HG03521 (cell line): Measurements from ENCODE around the gene TOR1AIP2.

ENCODE experiments used
- ATAC-seq: cut with Tn5 transposase; IDR thresholded peaks from one replicate; pipeline ENCODE4 v1.9.1; 2021; ENCODE audit warnings: mild to moderate bottlenecking, moderate library complexity; ENCODE audit not compliant: unreplicated experiment

Gene TOR1AIP2

DNA sequence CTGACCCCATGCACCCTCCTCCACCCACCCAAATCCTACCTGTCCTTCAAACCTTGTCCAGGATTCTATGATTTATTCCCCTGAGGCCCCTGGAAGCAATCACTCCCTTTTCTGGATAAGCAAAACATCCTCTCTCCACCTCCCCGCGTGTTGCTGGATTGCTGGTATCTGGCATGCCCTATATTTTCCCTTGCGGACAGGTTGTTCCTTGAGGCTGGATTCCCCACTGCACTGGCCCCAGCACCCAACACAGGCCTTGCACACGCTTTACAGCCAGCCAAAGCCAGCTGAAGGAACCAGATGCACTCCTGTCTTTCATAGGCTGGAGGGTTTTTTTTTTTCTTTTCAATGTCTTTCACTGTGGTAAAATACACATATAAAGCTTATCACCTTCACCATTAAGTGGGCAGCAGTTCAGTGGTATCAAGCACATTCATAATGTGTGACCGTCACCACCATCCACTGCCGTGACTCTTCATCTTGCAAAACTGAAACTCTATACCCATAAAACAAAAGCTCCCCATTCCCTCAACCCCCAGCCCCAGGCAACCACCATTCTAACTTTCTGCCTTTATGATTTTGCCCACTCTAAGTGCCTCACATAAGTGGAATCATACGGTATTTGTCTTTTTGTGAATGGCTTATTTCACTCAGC lies 50.9 kb downstream of the TOR1AIP2 start:
- no peak for ATAC-seq

DNA sequence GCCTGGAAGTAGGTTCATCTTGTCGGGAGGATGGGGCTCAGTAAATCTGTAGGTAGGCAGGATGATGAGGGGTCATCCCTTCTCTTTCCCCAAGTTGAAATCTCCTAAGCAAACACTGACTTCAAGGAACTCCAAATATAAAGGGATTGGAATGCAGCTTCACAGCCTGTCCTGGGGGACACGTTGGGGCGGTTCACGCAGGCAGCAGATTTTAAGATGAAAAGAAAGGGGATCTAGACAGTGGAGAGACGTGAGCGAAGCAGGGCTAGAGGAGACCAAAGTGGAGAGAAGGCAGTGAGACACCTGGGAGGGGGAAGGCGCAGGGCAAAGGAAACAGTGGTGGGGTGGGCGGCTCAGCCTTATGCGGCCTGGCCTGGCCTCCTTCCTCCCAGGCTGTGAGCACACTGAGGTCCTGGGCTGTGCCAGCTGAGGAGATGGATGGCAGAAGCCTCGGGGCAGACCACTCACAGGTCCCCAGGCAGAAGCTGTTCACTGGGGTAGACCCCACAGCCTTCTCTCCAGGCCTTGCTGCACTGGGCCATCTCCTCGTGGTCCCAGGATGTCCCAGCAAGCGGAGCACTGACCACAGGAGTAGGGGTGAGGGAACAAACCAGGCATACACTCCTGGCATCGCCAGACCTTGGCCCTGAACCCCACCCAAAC lies 51.7 kb downstream of the TOR1AIP2 start:
- no peak for ATAC-seq

DNA sequence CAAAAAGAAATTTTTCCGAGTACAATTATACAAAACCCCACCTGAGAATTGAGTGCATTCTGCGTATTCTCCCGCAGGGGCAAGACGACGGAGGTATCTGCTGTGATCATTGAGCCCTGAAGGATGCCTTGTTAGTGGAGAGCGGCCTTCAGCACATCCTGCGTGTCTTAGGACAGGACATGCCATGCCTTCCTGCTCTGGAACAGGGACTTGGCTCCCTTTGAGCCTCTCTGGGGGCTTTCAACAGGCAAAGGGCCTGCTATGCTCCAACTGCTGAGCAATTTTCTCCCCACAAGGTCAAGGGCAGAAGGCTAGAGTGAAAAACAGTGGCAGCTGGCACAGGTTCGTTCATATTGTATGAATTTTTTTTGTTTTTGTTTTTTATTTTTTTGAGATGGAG lies 52.4 kb downstream of the TOR1AIP2 start:
- ATAC-seq, result no peak

DNA sequence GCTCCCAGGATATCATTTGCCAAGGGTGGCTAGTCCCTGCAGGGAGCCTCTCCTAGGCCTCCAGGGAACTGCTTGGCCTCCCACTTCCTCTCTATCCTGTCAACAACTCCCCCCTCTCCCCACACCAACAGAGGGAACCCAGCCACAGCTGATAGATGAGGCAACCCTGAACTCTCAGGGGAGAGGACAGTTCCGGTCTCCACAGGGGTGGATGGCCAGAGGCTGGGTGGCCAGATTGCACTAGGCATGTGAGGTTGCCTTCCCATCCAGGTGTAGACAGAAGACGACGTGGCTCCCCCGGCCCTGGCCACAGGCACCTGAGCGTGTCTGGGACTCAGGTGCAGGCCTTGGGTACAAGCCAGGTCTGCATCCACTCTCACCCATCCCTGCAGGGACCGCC lies 53.3 kb downstream of the TOR1AIP2 start:
- ATAC-seq, result no peak

DNA sequence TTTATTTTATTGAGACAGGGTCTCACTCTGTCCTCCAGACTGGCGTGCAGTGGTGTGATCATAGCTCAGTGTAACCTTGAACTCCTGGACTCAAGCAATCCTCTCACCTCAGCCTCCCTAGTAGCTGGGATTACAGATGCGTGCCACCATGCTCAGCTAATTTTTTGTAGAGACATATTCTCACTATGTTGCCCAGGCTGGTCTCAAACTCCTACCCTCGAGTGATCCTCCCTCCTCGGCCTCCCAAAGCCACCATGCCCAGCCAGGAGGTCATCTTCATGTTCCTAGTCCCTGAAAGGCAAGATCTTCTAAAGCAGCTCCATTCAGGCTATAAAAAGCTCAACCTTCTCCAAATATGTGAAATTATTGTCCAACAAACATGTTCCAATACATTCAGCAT lies 53.9 kb downstream of the TOR1AIP2 start:
- no peak for ATAC-seq

DNA sequence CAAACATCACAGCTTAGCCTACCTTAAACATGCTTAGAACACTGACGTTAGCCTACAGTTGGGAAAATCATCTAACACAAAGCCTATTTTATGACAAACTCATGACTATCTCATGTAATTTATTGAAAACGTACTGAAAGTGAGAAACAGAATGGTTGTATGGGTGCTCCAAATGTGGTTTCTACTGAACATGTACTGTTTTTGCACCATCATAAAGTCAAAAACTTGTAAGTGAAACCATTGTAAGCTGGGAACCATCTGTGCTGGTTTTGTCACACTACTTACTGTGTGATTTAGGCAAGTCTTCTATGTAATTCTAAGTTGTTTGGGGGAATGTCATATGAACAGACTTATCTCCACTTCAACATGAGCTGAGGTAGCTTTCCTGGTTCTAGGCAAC lies 55.5 kb downstream of the TOR1AIP2 start:
- ATAC-seq, result no peak

DNA sequence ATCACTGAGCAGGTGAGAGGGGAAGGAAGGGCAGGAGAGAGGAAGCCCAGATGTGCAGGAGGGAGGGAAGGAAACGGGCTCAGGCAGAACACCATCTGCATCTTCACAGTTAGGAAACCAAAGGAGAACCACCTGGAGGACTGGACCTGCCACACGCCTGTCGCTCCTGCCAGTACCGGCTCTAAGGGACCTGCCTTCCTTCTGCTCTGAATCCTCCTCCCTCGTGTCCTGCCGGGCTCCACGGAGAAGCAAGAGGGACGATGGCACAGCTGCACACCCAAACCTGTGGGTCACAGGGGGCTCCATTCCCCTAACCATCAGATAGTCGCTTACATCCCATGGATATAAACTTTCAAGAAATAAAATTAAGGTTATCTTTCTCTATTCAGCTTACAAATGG lies 56.1 kb downstream of the TOR1AIP2 start:
- ATAC-seq, result no peak

DNA sequence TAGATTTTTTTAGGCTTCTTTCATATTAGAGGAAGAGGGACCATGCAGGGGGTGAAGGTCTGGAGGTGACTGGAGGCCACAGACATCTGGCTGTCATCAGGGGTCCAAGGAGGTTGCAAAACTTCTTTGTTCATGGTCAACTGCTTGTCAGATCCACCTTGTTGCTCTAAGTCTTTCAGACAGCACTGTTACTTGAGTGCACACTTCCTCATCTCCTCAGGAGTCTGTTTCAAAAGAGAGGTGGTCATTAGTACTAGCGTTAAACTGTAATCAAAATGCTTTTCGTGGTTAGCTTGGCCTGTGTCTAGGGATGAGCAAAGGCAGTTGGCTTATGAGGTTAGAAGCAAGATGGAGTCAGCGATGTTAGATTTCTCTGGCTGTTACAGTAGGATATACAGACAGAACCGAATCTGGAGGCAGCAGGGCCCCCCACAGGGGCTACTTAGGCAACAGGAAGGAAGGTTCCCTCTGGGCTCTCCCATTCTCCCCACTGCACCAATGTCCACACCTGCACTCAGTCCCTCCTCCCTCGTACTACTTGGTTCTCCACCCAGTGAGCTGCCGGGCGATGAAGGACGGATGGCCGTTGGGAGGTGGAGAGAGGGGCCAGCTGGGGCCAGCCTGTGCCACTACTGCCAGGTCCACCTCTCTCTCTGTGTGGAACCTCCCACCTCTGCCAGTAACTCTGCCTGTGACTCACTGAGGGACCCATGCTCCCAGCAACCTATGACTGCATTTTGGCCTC lies 57.2 kb downstream of the TOR1AIP2 start:
- no peak for ATAC-seq

DNA sequence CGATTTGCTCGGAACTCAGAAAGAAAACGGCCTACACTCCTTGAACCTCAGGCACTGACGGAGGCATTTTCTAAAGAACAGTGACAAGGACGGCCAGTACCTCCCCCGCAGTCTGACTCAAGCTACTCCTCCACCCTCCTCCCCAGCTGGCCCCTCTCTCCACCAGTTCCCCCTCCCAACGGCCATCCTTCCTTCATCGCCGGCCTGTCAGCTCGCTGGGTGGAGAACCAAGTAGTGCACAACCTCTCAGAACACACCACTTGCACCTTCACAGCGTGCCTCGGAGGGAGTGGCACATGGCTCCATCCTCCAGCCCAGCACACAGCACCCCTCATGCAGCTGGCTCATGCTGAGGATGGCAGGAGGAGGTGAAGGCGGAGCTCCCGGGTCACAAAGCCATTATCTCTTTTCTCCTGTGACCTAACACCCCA lies 58.8 kb downstream of the TOR1AIP2 start:
- no peak for ATAC-seq

DNA sequence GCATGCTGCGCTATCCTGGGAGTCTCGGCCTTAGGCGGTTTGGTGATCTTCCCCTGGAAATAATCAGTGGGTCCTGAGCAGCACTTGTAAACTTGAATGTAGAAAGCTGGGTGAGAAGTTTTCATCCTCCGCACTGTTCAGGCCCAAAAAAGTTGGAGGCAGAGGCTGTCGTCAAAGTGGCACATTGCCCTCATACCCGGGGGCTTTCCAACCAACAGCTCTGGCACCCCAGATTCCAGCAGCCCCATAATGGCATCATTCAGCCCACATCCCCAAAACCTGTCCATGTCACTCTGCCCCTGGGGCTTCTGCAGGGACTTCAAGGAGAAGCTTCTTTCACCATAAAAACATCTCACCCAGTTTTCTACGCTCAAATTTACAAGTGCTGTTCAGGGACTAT lies 59.3 kb downstream of the TOR1AIP2 start:
- no peak for ATAC-seq

DNA sequence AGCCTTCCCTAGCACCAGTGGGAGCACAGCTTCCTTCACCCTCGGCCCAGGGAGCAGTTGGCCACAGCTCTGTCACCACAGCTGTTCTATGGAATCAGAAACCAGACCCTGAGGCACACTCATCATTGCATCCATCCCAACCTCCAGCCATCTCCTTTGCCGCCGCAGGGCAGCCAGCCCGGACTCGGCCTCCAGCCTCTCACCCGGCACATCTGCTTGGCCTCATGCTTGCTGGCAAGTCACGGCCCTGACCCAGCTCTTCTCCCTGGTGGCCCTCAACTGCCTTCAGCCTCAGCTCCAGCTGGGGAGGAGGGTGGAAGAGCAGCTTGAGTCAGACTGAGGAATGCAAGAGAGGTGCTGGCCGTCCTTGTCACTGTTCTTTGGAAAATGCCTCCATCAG lies 59.8 kb downstream of the TOR1AIP2 start:
- ATAC-seq, result no peak

DNA sequence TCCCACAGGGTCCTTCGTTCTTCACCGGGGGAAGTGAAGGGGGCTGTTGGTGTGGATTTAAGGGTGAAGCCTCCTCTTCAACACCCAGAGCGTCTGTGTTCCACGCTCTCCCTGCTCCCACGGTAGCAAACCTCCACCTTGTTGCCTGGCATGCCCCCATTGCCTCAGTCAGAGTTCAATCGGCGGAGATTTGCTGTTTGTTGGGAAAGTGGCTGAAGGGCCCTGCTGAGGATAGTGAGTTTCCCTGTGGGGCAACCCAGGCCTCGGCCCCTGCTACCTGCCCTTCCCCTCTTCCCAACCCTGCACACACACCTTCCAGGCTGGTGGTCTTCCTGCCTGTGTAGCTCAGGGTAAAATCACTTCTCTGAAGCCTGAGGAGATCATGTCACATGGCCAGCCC lies 60.5 kb downstream of the TOR1AIP2 start:
- no peak for ATAC-seq

DNA sequence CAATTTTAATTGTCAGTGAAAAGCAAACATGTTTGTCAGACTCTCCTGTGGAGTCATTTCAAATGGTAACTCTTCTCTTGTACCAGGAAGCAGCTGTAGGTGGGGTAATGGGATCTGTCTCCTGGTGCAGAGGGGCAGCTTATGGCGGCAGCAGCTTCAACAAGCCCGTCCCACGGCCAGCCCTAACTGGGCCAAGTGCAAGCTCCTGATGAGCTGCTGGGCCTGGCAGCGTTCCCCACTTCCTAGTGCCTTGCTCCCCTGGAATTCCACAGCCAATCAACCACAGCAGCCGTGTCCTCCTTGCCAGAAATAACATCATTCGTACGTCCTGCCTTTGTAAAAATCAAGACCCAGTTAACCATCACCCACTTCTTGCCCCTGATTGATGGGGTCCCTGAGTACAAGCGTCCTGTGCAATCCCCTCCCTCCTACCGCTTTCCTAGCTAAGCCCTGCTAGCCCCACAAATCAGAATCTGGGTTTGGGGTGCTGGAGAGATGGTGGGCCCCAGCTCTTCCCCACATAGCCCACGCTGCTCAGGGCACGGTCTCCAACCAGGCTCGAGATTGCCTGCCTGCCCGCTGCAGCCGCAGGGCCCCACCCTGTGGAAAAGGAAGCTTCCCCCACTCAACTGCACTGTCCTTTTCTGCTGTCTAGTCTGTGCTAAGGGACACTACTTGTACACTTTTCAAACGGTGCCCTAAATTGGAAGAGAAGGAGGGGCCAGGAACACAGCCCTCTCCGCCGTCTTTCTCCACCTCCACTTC lies 61.2 kb downstream of the TOR1AIP2 start:
- ATAC-seq, result no peak

DNA sequence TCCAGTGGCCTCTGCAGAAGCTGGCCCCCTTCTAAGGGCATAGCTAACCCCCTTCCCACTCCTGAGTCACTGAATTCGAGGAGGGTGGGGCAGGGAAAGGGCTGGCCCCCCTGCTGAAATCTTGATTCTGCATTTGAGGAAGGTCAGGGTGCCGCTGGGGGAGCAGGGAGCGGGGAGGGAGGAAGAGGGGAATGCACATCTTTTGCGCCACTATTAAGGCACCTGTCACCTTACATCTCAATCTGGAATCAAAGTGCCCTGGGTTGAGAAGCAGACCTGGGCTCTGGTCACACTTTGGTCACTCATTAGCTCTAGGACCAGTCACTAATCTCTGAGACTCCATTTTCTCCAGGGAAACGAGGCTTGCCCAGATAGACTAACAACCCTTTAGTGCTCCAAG lies 62.0 kb downstream of the TOR1AIP2 start:
- no peak for ATAC-seq

DNA sequence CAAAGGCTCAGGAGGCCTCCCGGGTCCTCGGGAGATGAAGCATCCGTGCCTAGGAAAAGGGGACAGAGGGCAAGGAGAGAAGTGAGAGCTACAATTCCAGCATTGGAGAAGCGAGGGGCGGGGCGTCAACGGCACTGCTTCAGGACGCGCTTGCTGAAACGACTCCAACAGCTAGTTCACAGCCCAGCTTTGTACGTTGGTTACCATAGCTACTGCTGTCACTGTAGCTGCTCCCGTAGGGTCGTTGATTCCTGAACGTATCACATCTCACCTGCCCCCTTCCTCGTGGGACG lies 63.1 kb downstream of the TOR1AIP2 start:
- ATAC-seq, result peak; percentile 20

DNA sequence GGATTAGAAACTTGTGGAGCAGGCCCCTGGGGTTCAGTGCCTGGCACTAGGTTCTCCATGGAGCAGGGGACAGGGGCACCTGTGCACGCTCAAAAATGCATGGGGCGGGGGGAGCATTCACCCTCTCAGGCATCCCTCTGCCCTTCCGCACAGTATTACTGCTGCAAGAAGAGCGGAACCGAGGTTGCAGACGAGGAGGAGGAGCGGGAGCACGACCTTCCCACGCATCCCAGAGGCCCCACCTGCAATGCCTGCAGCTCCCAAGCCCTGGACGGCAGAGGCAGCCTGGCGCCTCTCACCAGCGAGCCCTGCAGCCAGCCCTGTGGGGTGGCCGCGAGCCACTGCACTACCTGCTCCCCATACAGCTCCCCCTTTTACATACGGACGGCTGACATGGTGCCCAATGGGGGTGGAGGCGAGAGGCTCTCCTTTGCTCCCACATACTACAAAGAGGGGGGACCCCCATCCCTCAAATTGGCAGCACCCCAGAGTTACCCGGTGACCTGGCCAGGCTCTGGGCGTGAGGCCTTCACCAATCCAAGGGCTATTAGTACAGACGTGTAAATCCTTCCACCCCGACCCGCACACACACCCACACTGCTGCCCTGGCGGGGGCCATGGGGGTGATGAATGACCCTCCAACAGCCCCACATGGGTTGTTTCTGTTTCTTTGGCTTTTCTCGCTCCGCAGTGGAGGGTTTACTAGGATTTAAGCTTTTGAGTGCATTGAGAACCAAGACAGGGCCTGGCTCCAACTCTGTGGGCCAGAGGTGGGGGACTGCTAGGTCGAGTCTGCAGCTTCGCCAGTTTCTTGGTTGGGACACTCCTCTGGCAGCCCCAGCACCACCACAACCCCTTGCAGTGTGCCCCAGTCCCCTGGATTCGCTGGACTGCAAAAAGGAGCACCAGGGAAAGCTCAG lies 63.7 kb downstream of the TOR1AIP2 start:
- ATAC-seq, result no peak

DNA sequence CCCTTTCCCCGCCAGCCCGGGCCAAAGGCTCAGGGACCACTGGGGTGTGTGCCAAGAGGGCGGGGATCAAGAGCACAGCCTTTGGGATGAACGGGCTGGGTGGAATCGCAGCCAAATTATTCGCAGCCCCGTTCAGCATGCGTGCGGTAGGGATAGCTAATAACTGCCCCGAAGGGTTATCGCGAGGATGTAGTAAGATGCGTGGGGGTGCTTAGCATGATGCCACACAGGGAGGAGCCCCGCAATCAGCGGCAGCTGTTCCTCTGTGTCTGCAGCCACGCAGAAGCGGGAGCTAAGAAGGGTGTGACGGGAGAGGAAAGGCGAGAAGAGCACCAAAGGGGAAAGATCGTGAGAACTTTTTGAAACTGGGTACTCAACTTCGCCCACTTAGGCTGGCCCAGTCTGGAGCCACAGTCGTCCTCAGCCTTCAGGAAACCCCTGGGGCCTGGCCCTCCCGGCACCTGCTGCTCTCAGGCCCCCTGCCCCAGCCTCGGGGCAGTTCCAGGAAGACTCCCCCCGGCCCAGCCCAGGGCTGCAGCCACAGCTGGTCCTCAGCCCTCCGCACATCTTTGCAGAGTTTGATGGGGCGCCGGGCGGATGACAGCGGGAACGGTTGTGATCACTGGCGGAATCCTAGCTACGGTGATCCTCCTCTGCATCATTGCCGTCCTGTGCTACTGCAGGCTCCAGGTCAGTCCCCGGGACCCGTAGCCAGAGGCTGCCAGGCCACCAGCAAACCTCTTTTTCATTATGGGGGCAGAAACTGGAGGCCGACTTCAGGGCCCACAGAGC lies 64.9 kb downstream of the TOR1AIP2 start:
- ATAC-seq, result no peak

DNA sequence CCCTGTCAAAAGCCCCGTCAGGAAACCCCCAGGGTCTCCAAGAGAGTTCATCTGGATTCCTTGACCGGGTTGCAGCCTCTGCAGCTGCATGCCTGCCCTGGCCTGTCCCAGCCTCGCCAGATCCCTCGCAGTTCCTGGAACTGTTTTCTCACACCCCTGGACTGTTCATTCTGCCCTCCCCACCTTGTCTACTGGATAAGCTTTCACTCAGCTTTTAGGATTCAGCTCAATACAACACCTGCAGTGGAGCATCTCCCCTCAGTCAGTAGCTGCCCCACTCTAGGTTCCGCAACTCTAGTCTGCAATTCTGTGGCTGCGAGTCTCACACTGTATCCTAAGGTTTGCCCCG lies 67.3 kb downstream of the TOR1AIP2 start:
- ATAC-seq, result no peak

DNA sequence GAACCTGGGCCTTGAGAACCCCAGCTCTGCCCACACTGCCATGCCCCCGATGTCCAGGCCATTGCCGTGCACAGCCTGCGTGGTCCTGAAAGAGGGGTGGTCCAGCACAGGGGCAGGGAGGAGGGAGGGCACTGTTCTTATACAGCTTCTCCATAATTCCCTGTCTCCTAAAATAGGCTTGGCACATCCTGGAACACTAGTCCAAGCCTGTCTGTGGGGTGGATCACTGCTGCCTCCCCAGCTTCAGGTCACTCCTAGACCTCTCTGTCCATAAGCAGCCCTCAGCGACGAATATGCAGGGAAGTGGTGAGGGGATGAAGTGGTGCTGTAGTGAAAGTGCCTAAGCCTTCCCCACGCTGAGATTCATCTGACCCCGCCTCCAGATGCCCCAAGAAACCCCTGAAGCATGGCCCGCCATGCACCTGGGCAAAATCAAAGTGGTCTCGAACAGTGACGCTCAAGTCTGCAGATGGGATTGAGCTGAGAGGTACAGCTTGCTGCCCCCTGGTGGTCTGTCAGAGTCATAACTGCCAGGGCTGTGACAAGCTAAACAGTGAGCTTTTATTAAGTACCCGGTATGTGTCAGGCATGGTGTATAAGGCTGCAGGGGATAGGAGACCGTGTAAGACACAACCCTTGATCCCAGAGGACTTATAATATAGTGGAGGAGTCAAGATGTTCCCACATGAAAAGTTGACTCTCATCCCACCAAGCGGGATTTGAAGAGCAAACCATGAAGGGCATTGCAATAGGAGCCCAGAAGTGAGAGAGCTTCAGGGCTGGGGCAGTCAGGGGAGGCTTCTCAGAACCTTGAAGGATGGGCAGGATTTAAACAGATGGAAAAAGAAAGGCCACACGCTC lies 67.9 kb downstream of the TOR1AIP2 start:
- ATAC-seq, result peak; percentile 65
